RPMI7951 (cell line): ENCODE measurements around the gene PRPH2. TPM values are rescaled to one million over a fixed set of nuclear protein-coding genes. Genes with fewer than 3 reads are reported as not detected.
"Not testable (repeated sequence)": the region's sequence is repeated elsewhere in the genome, so short reads cannot be mapped to it uniquely, and the experiment has no call there.

Source experiments
- DNase-seq: peaks from one replicate; pipeline ENCODE4 v3.0.0-alpha.2; 2012; ENCODE audit warnings: low read depth
- total RNA-seq: library from RNA; depleted of rRNA; stranded (reverse); fragments of >200 nt; shearing (Covaris generic); gene quantifications from 2 replicates; pipeline ENCODE4 v1.2.3, GENCODE V29; 2014

The PRPH2 gene
- total RNA-seq, 1 experiment from 2014 or later, result 2.5 TPM

GRCh38 chr6:42742116-42742894, 19.9 kb upstream of the PRPH2 start:
- peak; percentile 52 for DNase-seq

- DNase-seq, result no peak
These were observed 18.3 kb upstream of the PRPH2 start for GRCh38 chr6:42740725-42741124.

GRCh38 chr6:42735976-42736375, 13.6 kb upstream of the PRPH2 start:
- DNase-seq, result no peak

GRCh38 chr6:42733867-42734481, 11.6 kb upstream of the PRPH2 start:
- DNase-seq, result not testable (repeated sequence)

- DNase-seq, result peak; percentile 25
These were observed 7.3 kb upstream of the PRPH2 start for GRCh38 chr6:42729731-42730130.

GRCh38 chr6:42727627-42728026, 5.2 kb upstream of the PRPH2 start:
- DNase-seq, result no peak

- DNase-seq, result no peak
These were observed 4.8 kb upstream of the PRPH2 start for GRCh38 chr6:42727087-42727611.

- peak; percentile 88 for DNase-seq
These were observed 4.2 kb upstream of the PRPH2 start for GRCh38 chr6:42726485-42727086.

GRCh38 chr6:42726026-42726425, 3.6 kb upstream of the PRPH2 start:
- DNase-seq, result no peak

- no peak for DNase-seq
These were observed 2.4 kb upstream of the PRPH2 start for GRCh38 chr6:42724825-42725224.

- peak; percentile 40 for DNase-seq
These were observed 1.7 kb downstream of the PRPH2 start for GRCh38 chr6:42720739-42721138.

- DNase-seq, result no peak
These were observed 6.5 kb downstream of the PRPH2 start for GRCh38 chr6:42715871-42716270.

- peak; percentile 63 for DNase-seq
These were observed 8.2 kb downstream of the PRPH2 start for GRCh38 chr6:42714098-42714761.

- no peak for DNase-seq
These were observed 10.5 kb downstream of the PRPH2 start for GRCh38 chr6:42711930-42712329.

GRCh38 chr6:42710316-42710715, 12.1 kb downstream of the PRPH2 start:
- no peak for DNase-seq

GRCh38 chr6:42709871-42710270, 12.5 kb downstream of the PRPH2 start:
- no peak for DNase-seq

GRCh38 chr6:42708096-42708495, 14.3 kb downstream of the PRPH2 start:
- DNase-seq, result no peak

GRCh38 chr6:42707595-42707994, 14.8 kb downstream of the PRPH2 start:
- no peak for DNase-seq

GRCh38 chr6:42704937-42705374, 17.4 kb downstream of the PRPH2 start:
- DNase-seq, result no peak

- DNase-seq, result peak; percentile 75
These were observed 18.0 kb downstream of the PRPH2 start for GRCh38 chr6:42704251-42704936.

GRCh38 chr6:42702786-42703185, 19.6 kb downstream of the PRPH2 start:
- not testable (repeated sequence) for DNase-seq

- DNase-seq, result peak; percentile 90
These were observed 20.2 kb downstream of the PRPH2 start for GRCh38 chr6:42702200-42702599.
